SIG-M5 treated with dmso at 0.1 percent for 504 hours (cell line): ENCODE data around the gene CMSS1.

Experiments
- DNase-seq: peaks from one replicate; lab custom pipeline; 2025; ENCODE audit not compliant: unreplicated experiment; lab: John Stamatoyannopoulos, UW

Gene CMSS1

GRCh38 chr3:99851955-99852354 lies 34.3 kb downstream of the CMSS1 start:
- DNase-seq = no peak

GRCh38 chr3:99852851-99853250 lies 35.2 kb downstream of the CMSS1 start:
- DNase-seq = no peak

GRCh38 chr3:99854756-99855298 lies 37.2 kb downstream of the CMSS1 start:
- no peak for DNase-seq

GRCh38 chr3:99855900-99856299 lies 38.2 kb downstream of the CMSS1 start:
- no peak for DNase-seq

GRCh38 chr3:99856437-99857220 lies 39.0 kb downstream of the CMSS1 start:
- DNase-seq = no peak

GRCh38 chr3:99857278-99857677 lies 39.6 kb downstream of the CMSS1 start:
- no peak for DNase-seq

GRCh38 chr3:99858469-99858868 lies 40.8 kb downstream of the CMSS1 start:
- DNase-seq = no peak

- no peak for DNase-seq
Measured at GRCh38 chr3:99859825-99860224, 42.2 kb downstream of the CMSS1 start.

GRCh38 chr3:99861216-99861615 lies 43.6 kb downstream of the CMSS1 start:
- no peak for DNase-seq

- no peak for DNase-seq
Measured at GRCh38 chr3:99862208-99862607, 44.5 kb downstream of the CMSS1 start.

GRCh38 chr3:99863002-99863401 lies 45.3 kb downstream of the CMSS1 start:
- DNase-seq = no peak

GRCh38 chr3:99863588-99863987 lies 45.9 kb downstream of the CMSS1 start:
- DNase-seq = no peak

- no peak for DNase-seq
Measured at GRCh38 chr3:99864289-99864688, 46.6 kb downstream of the CMSS1 start.

- no peak for DNase-seq
Measured at GRCh38 chr3:99865321-99865720, 47.7 kb downstream of the CMSS1 start.

- DNase-seq = no peak
Measured at GRCh38 chr3:99866261-99866761, 48.6 kb downstream of the CMSS1 start.

- DNase-seq = no peak
Measured at GRCh38 chr3:99867594-99868310, 50.1 kb downstream of the CMSS1 start.

- DNase-seq = no peak
Measured at GRCh38 chr3:99868311-99868646, 50.6 kb downstream of the CMSS1 start.

- no peak for DNase-seq
Measured at GRCh38 chr3:99869621-99870020, 52.0 kb downstream of the CMSS1 start.

GRCh38 chr3:99870712-99871111 lies 53.0 kb downstream of the CMSS1 start:
- DNase-seq = no peak

GRCh38 chr3:99871231-99872045 lies 53.8 kb downstream of the CMSS1 start:
- no peak for DNase-seq

GRCh38 chr3:99872923-99873254 lies 55.2 kb downstream of the CMSS1 start:
- no peak for DNase-seq
